OCI-LY7 (cell line): ENCODE results near the gene TMEM259. TPM values are rescaled to one million over a fixed set of nuclear protein-coding genes. Genes with fewer than 3 reads are reported as not detected.

Experiments used
- BruUV-seq: library from RNA; stranded (reverse); fragments of 400-500 nt; replicated peaks from 2 replicates; lab custom pipeline; 2021; lab: Mats Ljungman, UMichigan
- CTCF ChIA-PET: fragments of 300-600 bp; sonication (Branson Sonifier 250); formaldehyde crosslinking; loops from one replicate; lab custom pipeline; 2022; ENCODE audit warnings: antibody characterized with exemption; ENCODE audit not compliant: unreplicated experiment; lab: Charles Lee
- POLR2A ChIA-PET: fragments of 300-600 bp; sonication (Branson Sonifier 250); formaldehyde crosslinking; loops from one replicate; lab custom pipeline; 2022; ENCODE audit warnings: antibody characterized with exemption; lab: Charles Lee
- DNase-seq: peaks from one replicate; pipeline ENCODE4 v3.0.0-alpha.2; 2015; ENCODE audit warnings: low spot score
- H2AFZ ChIP-seq: fragments of 200-600 bp; sonication (generic), shearing (Covaris generic); 2 replicates; pipeline ENCODE4 v1.6.1; 2014; ENCODE audit warnings: mild to moderate bottlenecking, antibody characterized with exemption, low read length, moderate library complexity
- H3K27ac ChIP-seq: fragments of 200-600 bp; sonication (generic); 2 replicates; pipeline ENCODE4 v1.5.1; 2014; ENCODE audit warnings: mixed run types, low read depth, mild to moderate bottlenecking, moderate library complexity, low read length, inconsistent platforms; ENCODE audit not compliant: poor library complexity, severe bottlenecking
- H3K36me3 ChIP-seq: fragments of 200-600 bp; sonication (generic); 2 replicates; pipeline ENCODE4 v1.6.1; 2014; ENCODE audit warnings: mild to moderate bottlenecking, antibody characterized with exemption, low read length, moderate library complexity, mixed read lengths; ENCODE audit not compliant: insufficient read depth
- H3K4me1 ChIP-seq: fragments of 200-600 bp; sonication (generic); 2 replicates; pipeline ENCODE4 v1.5.1; 2014; ENCODE audit warnings: mild to moderate bottlenecking, low read length; ENCODE audit not compliant: insufficient read depth, poor library complexity, severe bottlenecking
- H3K4me2 ChIP-seq: fragments of 200-600 bp; sonication (generic); 2 replicates; pipeline ENCODE4 v1.6.1; 2014; ENCODE audit warnings: mild to moderate bottlenecking, low read length
- H3K4me3 ChIP-seq: fragments of 200-600 bp; sonication (generic); 2 replicates; pipeline ENCODE4 v1.5.1; 2014; ENCODE audit warnings: mild to moderate bottlenecking, low read depth, low read length; ENCODE audit not compliant: poor library complexity, severe bottlenecking
- H3K79me2 ChIP-seq: fragments of 200-600 bp; sonication (generic); 2 replicates; pipeline ENCODE4 v1.6.1; 2016; ENCODE audit warnings: low read depth, mild to moderate bottlenecking, low read length, moderate library complexity, mixed read lengths; ENCODE audit not compliant: insufficient read depth
- H3K9me2 ChIP-seq: fragments of 200-600 bp; sonication (generic); 2 replicates; pipeline ENCODE4 v1.6.1; 2016; ENCODE audit warnings: mild to moderate bottlenecking, low read length, mixed read lengths; ENCODE audit not compliant: insufficient read depth
- H3K9me3 ChIP-seq: fragments of 200-600 bp; sonication (generic); 2 replicates; pipeline ENCODE4 v1.6.1; 2014; ENCODE audit warnings: mild to moderate bottlenecking, mixed run types, low read length, mixed read lengths
- H4K20me1 ChIP-seq: fragments of 200-600 bp; sonication (generic); 2 replicates; pipeline ENCODE4 v1.6.1; 2014; ENCODE audit warnings: mild to moderate bottlenecking, antibody characterized with exemption, low read length, moderate library complexity, mixed read lengths; ENCODE audit not compliant: insufficient read depth
- CTCF ChIP-seq: fragments of 200-600 bp; sonication (generic); conservative IDR thresholded peaks from 2 replicates; pipeline ENCODE4 v1.5.1; 2014; ENCODE audit warnings: mild to moderate bottlenecking, antibody characterized with exemption, low read length, moderate library complexity, mixed read lengths
- EZH2phosphoT487 ChIP-seq: fragments of 200-600 bp; sonication (generic); IDR thresholded peaks from 2 replicates; pipeline ENCODE4 v1.6.1; 2018; ENCODE audit warnings: low read depth, borderline replicate concordance, mild to moderate bottlenecking, mixed run types, antibody characterized with exemption, low read length, moderate library complexity, mixed read lengths
- intact Hi-C: fragments of 100-400 bp; cut with micrococcal nuclease; formaldehyde crosslinking; loops from one replicate; pipeline ENCODE4 v1.10.0; 2022; ENCODE audit not compliant: unreplicated experiment
- total RNA-seq, 2 experiments: library from RNA; depleted of rRNA in 1 of 2; stranded (reverse); fragments of >200 nt in 1 of 2; shearing (Covaris generic) in 1 of 2; gene quantifications; 2 replicates each; pipeline ENCODE4 v1.2.3, GENCODE V29; 2014 to 2022

The TMEM259 gene
- total RNA-seq, 2 experiments from 2014 or later = 169 to 195 TPM

GRCh38 chr19:1009981-1010538 lies 10.9 kb downstream of the TMEM259 start:
- no peak for TF ChIP-seq EZH2phosphoT487
- no peak for TF ChIP-seq CTCF
- no peaks in the 10 kb centered on the region for H3K9me3 ChIP-seq
- no peak overlapping the region for H3K4me3 ChIP-seq
- no peak for DNase-seq
- no peak overlapping the region for H3K4me2 ChIP-seq
- peaks cover 4% of the 10 kb centered on the region; the same call in 1 of the 2 replicates for H3K79me2 ChIP-seq
- CTCF ChIA-PET = no interaction called here
- H3K4me1 ChIP-seq = no peaks in the 10 kb centered on the region
- H2AFZ ChIP-seq = no peak overlapping the region
- peaks cover 78% of the 10 kb centered on the region for H3K36me3 ChIP-seq
- BruUV-seq = no TSS peak
- no peak overlapping the region for H3K27ac ChIP-seq
- intact Hi-C loops = no loop called here
- H3K9me2 ChIP-seq = no peaks in the 10 kb centered on the region
- no peaks in the 10 kb centered on the region for H4K20me1 ChIP-seq
- POLR2A ChIA-PET = no interaction called here

- no peak for TF ChIP-seq CTCF
- no peak for TF ChIP-seq EZH2phosphoT487
- ChIA-PET CTCF (no interaction called here), POLR2A (no interaction called here)
- Histone ChIP-seq H3K27ac (no peak overlapping the region), H3K9me3 (no peaks in the 10 kb centered on the region), H2AFZ (no peak overlapping the region), H3K79me2 (no peaks in the 10 kb centered on the region), H3K4me1 (no peaks in the 10 kb centered on the region), H4K20me1 (no peaks in the 10 kb centered on the region), H3K36me3 (peaks cover 70% of the 10 kb centered on the region), H3K4me3 (no peak overlapping the region), H3K4me2 (no peak overlapping the region), H3K9me2 (no peaks in the 10 kb centered on the region)
- BruUV-seq = TSS peak; percentile 92
- no peak for DNase-seq
- intact Hi-C loops = no loop called here
These were observed 11.6 kb downstream of the TMEM259 start for GRCh38 chr19:1009041-1009980.
